GM12874 (cell line): ENCODE measurements around the gene UVSSA.

Experiments
- TF ChIP-seq, protein P1 (sequence below): IDR thresholded peaks from 2 replicates; pipeline ENCODE4 v1.5.1; 2011; ENCODE audit warnings: low read depth, mild to moderate bottlenecking, control low read depth, low read length, moderate library complexity; ENCODE audit not compliant: insufficient read depth

UVSSA gene

DNA sequence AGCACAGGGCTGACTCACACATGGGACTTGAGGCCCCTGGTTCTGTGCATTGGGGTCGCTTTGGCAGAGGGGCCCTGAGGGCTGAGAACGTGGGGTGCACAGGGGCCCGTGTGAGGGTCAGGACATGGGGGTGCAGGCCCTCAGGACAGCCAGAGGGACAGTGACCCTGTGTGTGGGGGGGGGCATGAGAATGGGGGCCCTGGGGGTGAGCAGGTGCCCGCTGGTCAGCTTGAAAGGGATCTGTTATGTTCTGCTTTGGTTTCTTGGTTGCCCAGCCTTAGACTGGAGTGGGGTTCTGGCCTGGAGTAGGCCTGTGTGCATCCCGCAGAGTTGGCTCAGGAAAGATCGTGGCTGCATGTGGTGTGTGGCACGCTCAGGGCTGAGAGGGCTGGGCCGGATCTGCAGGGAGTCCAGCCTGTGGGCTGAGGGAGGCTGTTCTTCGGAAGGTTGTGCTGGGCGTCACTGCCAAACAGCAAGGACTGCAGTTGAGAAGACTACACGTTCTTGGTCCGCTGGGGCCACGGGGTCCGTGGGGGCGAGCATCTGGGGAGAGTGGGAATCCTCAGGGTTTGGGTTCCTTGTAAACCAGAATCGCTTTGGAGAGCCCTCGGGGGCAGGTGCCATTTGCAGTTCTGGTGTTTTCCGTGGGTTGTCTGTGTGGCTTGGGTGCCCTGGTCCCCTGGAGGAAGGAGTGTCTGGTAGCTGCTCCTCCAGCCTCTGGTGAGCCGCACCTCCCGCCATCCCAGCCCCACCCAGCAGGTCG is 15.2 kb upstream of the UVSSA start:
- TF ChIP-seq, protein P1, sequence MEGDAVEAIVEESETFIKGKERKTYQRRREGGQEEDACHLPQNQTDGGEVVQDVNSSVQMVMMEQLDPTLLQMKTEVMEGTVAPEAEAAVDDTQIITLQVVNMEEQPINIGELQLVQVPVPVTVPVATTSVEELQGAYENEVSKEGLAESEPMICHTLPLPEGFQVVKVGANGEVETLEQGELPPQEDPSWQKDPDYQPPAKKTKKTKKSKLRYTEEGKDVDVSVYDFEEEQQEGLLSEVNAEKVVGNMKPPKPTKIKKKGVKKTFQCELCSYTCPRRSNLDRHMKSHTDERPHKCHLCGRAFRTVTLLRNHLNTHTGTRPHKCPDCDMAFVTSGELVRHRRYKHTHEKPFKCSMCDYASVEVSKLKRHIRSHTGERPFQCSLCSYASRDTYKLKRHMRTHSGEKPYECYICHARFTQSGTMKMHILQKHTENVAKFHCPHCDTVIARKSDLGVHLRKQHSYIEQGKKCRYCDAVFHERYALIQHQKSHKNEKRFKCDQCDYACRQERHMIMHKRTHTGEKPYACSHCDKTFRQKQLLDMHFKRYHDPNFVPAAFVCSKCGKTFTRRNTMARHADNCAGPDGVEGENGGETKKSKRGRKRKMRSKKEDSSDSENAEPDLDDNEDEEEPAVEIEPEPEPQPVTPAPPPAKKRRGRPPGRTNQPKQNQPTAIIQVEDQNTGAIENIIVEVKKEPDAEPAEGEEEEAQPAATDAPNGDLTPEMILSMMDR = no peak

DNA sequence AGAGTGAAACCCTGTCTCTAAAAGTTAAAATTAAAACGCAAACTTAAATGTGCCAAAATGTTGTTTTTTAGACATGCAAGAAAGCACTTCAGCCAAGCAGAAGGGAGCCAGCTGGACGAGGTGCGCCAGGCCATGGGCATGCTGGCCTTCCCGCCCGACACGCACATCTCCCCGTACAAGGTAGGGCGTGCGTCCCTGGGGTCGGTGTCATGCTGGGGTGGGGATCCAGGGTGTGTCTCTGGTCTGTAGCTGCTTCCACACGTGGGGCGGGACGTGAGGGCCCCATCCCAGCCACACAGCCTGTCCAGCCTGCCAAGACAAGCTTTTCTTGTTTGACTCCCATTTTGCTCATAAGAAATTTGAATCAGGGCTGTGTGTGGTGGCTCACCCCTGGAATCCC is 14.3 kb upstream of the UVSSA start:
- TF ChIP-seq, protein P1 = no peak

DNA sequence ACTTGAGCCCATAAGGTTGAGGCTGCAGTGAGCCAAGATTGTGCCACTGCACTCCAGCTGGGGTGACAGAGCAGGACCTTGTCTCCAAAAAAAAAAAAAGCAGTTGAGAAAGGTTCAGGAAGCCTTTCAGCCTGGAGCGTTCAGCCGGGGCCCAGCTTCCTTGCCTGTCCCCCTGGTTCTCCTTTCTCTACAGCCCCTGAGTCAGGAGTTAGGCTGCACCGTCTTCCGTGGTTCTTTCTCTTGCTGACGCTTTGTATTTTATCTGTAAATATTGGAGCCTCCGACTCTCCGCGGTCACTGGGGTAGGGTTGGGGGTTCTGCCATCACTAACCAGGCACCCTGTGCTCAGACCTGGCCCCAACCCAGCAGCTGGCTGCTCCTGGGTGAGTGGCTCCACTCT is 13.8 kb upstream of the UVSSA start:
- TF ChIP-seq, protein P1 = no peak

DNA sequence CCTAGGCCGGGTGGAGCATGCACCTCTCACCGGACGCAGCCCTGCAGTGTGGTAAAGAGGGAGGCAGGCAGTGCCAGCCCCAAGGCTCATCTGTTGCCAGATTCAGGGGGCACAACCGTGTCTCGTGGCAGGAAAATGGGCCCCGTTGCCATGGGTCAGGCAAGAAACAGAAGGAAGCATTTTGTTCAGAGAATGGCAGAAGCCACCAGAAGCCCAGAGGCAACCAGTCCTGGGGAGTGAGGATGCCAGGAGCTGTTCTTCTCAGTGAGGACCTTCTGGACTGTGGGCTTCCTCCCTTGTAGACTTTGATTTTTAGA is 12.5 kb upstream of the UVSSA start:
- TF ChIP-seq, protein P1 = no peak

DNA sequence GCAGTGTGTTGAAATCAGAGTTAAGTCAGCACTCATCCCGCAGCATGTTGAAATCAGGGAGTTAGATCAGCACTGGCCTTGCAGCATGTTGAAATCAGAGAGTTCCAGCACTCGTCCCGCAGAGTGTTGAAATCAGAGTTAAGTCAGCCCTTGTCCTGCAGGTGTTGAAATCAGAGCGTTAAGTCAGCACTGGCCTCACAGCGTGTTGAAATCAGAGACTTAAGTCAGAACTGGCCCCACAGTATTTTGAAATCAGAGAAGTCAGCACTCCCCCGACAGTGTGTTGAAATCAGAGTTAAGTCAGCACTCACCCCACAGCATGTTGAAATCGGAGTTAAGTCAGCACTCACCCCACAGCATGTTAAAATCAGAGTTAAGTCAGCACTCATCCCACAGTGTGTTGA is 10.9 kb upstream of the UVSSA start:
- TF ChIP-seq, protein P1 = no peak

DNA sequence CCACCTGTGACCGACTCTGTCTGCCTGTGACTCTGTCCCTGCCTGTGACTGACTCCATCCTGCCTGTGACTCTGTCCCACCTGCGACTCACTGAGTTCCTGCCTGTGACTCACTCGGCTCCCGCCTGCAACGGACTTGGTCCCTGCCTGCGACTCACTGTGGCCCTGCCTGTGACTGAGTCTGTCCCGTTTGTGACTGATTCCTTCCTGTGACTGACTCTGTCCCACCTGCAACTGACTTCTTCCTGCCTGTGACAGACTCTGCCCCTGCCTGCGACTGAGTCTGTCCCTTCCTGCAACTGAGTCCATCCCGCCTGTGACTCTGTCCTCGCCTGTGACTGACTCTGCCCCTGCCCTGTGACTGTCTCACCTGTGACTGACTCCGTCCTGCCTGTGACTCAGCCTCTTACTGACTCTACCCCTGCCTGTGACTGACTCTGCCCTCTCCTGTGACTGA is 9.6 kb upstream of the UVSSA start:
- TF ChIP-seq, protein P1 = no peak

DNA sequence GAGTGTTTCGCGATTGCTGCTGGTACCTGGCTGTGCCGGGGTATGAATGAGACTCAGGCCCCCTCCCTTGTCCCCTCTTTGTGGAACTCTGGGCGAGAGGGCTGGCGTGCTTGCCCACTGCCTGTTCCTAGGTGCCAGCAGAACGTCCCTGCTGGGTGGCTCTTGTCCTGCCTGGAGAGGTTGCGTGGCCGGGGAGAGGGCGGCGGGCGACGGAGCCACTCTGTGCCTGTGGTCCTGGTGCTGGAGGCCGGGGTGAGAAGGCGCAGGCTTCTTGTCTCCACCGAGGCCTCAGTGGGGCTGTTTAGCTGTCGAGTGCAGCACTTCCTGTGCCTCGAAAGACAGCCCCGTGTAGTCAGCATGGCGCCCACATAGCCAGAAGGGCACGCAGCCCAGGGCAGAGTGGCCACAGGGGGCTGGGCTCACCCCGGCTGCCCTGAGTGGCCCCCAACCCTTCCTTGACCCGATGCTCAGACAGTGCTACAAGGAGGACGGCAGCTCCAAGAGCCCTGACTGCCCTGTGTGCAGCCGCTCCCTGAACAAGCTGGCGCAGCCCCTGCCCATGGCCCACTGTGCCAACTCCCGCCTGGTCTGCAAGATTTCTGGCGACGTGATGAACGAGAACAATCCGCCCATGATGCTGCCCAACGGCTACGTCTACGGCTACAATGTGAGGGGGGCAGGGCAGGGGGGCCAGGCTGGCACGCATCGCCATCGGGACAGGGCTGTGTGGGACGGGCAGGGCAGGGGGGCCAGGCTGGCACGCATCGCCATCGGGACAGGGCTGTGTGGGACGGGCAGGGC is 8.9 kb upstream of the UVSSA start:
- TF ChIP-seq, protein P1 = no peak
